Stimulated activated CD8-positive, alpha-beta memory T cell treated with anti-CD3 and anti-CD28 coated beads, Interleukin-12 subunit alpha, Interleukin-12 subunit beta, amount 100 ng/mL, for 4 hours (primary cell): ENCODE results near the gene UGCG.
"Not testable (repeated sequence)": the region's sequence is repeated elsewhere in the genome, so short reads cannot be mapped to it uniquely, and the experiment has no call there.

ENCODE experiments used
- DNase-seq: peaks from one replicate; pipeline ENCODE4 v3.0.0-alpha.2; 2020; ENCODE audit warnings: low read depth

Gene UGCG

DNA sequence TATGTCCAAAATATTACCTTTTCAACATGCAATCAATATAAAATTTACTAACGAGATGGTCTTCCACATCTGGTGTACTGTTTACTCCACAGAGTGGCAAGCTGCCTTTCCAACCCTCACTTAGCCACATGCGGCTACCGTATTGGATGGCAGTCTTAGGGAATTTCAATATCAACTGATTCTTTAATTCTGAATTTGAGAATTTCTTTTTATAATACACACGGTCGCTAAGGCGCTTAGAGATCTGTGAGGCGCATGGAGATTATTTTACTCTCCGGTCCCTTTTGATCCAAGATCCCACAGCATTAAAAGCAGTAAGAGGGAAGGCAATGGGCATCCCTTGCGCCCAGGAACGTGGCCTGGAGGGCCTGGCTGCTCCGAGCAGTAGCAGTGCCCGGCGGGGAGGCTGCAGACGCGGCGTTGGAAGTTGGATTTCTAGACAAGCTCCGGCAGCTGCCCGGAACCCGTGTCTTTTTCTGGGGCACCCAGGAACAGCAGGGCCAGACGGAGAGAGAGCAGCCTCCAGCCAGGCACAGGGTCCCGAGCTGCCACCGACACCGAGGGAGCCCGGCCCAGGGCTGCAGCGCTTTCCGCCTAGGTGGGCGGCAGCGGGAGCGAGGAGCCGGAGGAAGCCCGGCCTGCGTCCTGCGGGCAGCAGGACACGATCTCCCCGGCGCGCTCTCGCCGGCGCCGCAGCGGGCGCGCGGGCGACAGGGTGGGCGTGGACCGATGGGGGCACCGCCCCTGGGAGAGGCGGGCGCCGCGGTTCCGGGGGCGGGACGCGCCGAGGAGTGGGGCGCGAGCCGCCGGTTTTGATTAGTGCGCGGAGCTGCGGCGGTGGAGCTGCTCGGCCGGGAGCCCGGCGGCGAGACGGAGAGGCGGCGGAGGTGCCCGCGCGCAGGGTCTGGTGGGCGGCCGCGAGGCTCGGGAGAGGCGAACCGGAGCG is at the start of gene UGCG:
TSS of gene UGCG (plus strand) at position 819 of the 946 bp plus-strand sequence. CDS start 402 bp downstream, outside the sequence.
- DNase-seq, result peak; percentile 81

DNA sequence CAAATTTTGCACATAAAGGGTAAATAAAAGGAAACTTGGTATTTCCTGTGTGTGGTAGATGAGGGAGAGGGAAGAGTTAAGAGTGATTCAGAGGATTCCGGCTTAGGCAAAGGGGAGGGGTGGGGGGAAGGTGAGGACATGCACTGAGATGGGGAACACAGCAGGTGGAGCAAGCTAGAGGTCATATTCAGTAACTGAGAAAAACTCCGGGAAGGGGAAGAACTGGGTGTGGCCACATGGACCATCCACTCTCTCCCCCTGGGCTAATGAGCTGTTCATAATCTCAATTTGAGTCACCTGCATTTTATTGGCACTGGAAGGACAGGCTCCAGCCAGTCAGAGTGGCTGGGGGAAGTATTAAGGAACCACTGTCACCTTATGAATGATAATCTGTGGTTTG is 45.1 kb upstream of the UGCG start:
- no peak for DNase-seq

DNA sequence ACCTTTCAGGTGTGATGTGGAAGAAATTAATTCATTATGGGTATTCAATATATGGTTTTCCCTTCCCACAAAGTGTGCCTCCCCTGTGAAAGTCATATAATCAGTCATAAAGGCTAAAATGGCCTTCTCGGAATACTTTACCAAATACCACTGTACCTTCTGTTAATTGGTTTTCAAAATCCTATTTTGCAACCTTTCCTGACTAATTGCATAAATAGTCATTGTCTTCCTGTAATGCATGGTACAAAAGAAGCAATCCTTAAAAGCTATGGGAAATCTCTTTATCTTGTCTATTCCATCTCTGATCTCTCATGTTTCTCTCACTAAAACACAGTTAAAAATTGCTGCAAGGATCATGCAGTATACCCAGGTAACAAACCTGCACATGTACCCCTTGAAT is 44.3 kb upstream of the UGCG start:
- no peak for DNase-seq

DNA sequence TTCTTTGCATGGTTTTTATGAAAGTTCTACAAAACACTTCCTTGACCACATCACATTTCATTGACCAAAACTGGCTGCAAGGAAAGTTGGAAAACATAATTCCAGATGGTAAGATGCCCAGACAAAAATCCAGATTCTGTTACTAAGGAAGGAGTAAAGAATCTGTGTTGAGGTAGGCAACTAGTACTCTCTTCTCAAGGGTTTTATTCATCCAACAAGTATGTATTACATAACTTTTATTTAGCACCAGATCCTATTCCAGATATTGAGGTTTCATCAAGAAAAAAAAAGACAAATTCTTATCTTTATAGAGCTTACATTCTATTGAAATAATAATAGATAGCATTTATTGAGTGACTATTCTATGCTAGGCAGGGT is 43.2 kb upstream of the UGCG start:
- no peak for DNase-seq

DNA sequence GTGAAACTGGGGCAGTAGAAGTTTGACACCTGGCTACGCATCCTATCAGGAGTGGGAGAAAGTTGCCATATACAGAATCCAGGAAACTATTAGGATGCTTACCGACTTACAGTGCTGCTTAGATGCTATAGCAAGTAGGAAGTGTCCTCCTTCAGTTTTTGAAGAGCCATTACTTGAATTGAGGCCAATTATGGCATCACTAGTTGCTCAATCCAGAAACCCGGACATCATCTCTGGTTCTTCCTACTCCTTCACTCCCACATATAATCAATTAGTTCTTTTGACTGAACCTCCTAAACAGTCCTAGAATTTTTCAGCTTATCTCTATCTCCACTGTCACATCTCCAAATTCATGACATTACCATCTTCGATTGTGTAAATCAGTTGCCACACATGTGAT is 41.8 kb upstream of the UGCG start:
- DNase-seq, result no peak

DNA sequence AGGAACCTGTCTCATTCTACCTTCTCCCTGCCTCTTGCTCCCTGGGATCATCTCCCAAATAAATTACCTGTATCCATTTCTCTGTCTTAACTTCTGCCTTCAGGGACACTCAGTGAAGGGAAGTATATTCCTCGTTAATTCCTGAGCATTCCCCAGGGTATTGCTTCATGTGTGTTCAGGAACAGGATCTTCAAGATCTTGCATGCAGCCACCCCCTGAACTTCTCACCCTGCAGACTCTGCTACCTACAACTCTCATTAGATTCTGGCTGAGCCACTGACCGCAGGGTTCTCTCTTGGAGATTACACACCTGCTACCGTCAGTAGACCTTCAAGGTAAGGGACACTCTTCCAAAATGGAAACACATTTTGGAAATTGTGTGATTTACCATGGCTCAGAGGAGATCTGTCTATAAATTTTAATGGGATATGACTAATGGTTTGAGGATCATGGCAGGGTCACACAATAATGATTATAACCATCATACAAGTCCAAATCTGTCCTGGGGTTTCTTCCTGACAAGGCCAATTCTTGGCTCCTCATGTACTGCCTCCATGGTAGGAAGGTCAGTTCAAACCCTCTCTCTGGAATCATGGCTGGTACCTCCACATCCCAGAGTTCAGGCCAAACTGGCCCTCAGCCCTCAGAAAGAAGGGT is 38.9 kb upstream of the UGCG start:
- DNase-seq, result no peak

DNA sequence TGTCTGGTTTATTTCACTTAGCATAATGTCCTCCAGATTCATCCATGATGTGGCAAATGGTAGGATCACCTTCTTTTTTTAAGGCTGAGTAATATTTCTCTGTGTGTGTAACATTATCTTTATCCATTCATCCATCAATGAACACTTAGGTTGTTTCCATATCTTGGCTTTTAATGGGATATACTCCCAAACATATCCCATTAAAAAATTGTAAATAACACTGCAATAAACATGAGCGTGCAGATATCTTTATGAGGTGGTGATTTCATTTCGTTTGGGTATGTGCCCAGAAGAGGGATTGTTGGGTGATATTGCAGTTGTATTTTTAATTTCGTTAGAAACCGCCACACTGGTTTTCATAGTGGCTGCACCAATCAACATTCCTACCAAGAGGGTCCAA is 36.2 kb upstream of the UGCG start:
- DNase-seq, result no peak

DNA sequence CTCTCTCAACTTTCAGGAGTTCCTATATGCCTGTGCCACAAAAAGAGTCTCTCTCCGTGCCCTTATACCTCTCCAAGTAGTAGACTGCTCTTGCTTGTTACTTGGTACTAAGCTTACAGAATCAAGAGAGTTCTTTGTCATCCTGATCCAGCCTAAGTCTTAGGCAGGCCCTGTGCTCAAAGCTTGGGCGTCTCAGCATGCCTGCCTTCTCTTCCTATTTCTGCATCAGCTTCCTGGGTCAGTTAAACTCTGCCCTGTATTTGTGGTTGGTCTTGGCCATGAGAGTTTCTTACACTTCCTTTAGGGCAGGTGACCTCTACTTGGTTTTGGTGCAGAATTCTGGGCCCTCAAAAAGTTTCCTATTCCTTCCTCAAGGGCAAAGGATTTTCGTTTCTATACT is 33.0 kb upstream of the UGCG start:
- DNase-seq, result no peak

DNA sequence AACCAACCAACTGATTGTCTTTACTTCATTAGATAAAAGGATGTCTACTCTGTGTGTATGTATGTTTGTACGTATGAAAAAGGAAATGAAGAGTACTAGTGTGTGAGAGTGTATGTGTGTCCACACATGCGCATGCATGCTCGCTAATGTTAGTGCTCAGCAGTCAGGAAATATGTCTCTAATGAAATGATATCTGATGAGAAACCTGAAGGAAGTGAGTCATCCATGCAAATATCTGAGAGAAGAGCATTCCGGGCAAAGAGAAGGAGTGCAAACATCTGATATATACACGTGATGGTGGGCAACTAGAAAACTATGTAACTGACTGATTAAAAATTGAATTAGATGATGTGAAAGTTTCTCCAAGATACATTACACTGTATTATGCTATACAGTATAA is 29.6 kb upstream of the UGCG start:
- no peak for DNase-seq

DNA sequence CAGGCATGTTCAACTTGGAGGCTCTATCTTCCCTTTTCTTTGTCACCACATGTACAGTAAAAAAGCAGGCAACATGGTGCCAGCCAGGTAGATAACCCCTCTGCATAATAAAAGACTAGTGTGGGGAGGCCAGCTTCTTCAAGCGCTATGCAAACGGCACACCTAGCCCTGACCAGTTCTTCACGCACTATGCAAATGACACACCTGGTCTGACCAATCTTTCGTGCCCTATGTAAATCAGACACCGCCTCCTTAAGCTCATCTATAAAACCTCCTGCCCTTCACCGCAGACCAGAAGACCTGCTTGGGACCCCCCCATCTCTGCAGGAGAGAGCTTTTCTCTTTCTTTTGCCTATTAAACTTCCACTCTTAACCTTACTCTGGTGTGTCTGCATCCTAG is 28.1 kb upstream of the UGCG start:
- no peak for DNase-seq

DNA sequence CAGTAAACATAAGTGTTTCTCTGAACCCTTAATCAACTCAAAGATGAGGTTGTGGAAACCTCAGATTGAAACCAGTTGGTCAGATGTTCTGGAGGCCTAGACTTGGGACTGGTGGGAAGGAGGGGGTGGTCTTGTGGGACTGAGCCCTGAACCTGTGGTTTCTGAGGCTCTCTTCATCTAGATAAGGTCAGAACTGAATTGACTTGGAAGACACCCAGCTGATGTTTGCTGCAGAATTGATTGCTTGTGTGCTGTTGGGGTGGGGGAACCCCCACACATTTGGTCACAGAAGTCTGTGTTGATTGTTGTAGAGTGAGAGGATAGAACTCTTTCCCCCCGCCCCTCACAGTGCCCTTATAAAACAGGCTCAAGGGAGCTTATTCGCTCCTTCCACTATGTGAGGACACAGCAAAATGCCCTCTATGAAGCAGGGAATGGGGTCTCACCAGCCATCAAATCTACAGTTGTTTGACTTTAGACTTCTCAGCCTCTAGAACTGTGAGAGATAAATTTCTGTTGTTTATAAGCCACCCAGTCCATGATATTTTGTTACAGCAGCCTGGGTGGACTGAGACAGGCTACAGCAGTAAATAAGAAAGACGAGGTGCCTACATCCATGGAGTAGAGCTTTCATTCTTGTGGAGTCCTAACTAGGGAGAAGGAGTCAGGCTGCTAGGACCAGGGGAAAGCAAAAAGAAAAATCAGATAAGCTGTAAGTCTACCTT is 25.7 kb upstream of the UGCG start:
- DNase-seq, result no peak

DNA sequence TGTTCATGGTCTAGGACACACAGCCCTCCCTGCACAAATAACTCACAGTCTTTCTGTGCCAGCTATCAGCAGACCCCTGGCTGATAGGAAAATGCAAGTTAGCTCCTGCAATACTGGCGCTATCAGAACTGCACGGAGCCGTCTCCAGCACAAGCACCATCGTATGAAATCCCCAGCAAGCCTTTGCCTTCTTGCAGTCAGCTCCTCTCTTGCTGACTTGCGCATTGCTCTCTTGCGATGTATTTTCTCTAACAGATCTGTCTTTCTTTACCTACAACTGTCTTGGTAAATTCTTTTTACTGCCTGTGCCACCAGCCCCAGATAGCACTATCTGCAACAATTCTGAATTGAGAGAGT is 25.1 kb upstream of the UGCG start:
- DNase-seq, result no peak

DNA sequence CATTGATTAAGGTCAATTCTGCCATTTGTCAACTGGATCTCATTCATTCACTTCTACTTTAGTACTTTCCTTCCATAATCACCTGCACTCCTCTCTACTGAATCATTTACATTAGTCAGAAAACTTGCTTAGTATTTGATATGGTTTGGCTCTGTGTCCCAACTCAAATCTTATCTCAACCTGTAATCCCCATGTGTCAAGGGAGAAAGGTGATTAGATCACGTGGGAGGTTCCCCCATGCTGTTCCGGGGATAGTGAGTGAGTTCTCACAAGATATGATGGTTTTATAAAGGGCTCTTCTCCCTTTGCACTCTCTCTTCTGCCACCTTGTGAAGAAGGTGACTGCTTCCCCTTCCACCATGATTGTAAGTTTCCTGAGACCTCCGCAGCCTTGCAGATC is 23.7 kb upstream of the UGCG start:
- no peak for DNase-seq

DNA sequence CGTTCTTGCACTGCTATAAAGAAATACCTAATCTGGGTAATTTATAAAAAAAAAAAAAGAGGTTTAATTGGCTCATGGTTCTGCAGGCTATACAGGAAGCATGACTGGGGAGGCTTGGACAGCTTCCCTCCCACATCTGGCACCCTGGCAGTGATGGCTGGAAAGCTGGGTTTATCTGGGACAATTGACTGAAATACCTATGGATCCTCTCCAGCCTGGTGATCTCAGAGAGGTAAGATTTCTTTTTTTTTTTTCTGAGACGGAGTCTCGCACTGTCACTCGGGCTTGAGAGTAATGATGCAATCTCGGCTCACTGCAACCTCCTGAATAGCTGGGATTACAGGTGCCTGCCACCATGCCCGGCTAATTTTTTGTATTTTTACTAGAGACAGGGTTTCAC is 22.7 kb upstream of the UGCG start:
- DNase-seq, result no peak

DNA sequence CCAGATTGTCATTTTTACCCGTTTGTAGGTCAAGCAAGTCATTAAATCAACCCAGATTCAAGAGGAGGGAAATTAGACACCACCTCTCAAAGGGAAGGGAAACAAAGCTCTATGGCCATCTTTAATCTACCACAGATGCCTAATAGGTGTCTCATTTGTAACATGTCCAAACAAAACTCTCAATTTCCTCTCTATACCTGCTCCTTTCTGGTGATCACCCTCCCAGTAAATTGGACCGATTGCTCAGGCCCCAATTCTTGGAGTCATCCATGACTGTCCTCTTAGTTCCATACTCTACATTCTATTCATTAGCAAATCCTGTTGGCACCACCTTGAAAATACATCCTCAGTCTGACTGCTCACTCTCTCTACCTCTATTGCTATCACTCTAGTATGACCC is 22.1 kb upstream of the UGCG start:
- DNase-seq, result no peak

DNA sequence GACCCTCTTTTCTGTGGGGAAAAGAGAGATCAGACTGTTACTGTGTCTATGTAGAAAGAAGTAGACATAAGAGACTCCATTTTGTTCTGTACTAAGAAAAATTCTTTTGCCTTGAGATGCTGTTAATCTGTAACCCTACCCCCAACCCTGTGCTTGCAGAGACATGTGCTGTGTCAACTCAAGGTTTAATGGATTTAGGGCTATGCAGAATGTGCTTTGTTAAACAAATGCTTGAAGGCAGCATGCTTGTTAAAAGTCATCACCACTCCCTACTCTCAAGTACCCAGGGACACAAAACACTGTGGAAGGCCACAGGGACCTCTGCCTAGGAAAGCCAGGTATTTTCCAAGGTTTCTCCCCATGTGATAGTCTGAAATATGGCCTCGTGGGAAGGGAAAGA is 21.3 kb upstream of the UGCG start:
- not testable (repeated sequence) for DNase-seq

DNA sequence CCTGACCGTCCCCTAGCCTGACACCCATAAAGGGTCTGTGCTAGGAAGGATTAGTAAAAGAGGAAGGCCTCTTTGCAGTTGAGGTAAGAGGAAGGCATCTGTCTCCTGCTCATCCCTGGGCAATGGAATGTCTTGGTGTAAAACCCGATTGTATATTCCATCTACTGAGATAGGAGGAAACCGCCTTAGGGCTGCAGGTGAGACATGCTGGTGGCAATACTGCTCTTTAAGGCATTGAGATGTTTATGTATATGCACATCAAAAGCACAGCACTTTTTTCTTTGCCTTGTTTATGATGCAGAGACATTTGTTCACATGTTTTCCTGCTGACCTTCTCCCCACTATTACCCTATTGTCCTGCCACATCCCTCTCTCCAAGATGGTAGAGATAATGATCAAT is 20.9 kb upstream of the UGCG start:
- DNase-seq, result not testable (repeated sequence)

DNA sequence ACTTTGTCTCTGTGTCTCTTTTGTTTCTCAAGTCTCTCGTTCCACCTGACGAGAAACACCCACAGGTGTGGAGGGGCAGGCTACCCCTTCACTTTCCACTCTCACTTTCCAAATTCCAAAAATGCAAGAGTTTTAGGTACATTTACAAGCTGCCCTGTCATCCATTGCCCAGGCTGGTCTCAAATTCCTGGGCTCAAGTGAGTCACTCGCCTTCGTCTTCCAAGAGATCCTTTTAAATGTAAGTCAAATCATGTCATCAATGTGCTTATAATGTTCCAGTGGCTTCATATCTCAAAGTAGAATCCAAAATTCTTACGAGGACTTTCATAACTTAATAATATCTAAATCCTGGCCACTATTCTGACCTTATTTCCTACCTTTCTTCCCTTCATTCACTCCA is 20.4 kb upstream of the UGCG start:
- no peak for DNase-seq

DNA sequence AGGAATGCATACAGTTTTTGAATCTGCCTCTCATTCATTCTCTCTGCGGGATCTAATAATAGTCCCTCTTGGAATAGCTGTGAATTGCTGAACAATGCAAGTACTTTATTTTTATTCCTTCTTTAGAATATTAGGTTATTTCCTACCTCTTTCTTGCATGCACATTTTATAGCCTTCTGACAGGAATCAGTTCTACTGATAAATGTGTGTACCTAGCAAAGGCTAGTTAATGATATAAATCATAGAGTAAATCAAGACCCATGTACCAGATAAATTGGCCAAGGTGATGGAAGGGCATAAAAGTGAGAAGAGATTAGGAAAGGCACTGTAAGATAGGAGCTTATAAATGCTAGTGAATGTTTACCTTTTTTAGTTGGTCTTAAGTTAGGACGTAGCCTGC is 19.2 kb upstream of the UGCG start:
- DNase-seq, result no peak

DNA sequence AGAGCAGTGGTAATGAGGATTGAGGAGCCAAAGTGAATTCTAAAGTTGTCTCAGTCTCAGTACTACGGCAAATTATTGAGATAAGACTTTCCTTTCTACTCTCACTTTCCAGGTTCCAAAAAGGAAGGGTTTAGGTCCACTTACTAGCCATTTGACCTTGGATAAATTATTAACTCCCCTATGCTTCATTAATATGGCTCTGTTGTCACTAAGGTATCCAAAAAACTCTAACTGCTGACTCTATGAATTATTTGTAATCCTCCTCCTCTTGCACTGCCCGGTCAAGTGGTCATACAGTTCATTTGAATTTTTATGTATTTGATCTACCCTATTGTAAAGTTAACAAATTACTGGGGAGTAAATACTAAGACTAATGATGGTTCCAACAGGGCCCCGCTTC is 17.7 kb upstream of the UGCG start:
- DNase-seq, result no peak

DNA sequence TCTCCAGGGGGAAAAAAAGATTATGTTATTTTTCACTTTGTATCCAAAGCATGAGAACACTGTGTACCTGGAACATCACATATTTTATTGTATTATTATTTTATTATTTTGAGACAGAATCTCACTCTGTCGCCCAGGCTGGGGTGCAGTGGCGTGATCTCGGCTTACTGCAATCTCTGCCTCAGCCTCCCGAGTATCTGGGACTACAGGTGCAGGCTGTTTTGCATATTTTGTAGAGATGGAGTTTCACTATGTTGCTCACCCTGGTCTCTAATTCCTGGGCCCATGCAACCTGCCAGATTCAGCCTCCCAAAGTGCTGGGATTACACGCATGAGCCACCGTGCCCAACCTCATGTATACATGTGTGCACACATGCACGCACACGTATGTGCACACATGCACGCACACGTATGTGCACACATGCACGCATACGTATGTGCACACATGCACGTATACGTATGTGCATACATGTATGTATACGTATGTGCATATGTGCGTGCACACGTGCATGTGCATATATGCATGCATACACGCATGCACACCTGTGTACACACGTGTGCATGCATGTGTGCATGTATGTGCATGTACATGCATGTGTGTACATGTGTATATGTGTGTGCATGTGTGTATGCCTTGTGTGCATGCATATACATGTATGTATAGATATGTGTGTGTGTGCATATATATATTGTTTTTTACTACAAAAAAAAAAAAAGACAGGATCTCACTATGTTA is 9.5 kb upstream of the UGCG start:
- no peak for DNase-seq

DNA sequence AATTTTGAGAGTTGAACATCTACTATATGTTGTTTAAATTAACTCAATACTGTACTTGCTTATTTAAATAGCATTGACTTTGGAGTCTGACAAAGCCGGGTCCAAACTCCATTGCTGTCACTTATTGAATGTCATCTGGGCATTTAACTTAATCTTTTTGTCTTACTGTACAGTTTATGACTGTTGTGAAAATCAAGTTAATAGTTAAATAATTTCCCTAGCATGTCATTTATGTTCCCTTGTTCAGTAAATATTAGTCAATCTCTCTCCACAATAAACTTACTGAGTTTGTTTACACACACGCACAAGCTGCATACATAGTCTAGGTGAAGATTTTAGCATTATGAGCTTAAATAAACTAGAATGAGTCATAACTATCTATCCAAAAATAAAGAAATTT is 6.3 kb upstream of the UGCG start:
- DNase-seq, result no peak
